Measurements from ENCODE around the gene PCDHGA1. TPM values are rescaled to one million over a fixed set of nuclear protein-coding genes. Genes with fewer than 3 reads are reported as not detected.

The PCDHGA1 gene
- total and polyA plus RNA-seq, 9 of the 15 experiments (the other 6 are each of a cell fraction or from before 2014, with no cell fraction given) = 0.05 to 0.26 (median 0.18) TPM; not detected in 2

- H3K27me3 ChIP-seq (ENCODE audit: control insufficient read depth in 2 of 2, insufficient read depth in 2 of 2, low read length in 2 of 2) = peaks cover 10 to 43% of the 10 kb centered on the region in 2 experiments; a peak in 3 of 5 replicates
- H3K4me2 ChIP-seq (ENCODE audit: insufficient read depth, low read length) = no peak overlapping the region
- BruUV-seq (replicated peaks) = no TSS peak
- ChIA-PET POLR2A (interaction anchor here (0.7 kb wide), 1 partner anchor 80 kb away, joined by 4 read pairs; no protein-coding TSS in a partner anchor), CTCF (ENCODE audit: low intra/inter-chr PET ratio) (no interaction called here)
- TF ChIP-seq E2F6 (IDR thresholded peaks at IDR 0.05; ENCODE audit: borderline replicate concordance in 1 of 2, extremely low read depth in 1 of 2, insufficient read depth in 1 of 2, insufficient read length in 1 of 2, low read depth in 1 of 2, low read length in 1 of 2, poor library complexity in 1 of 2, severe bottlenecking in 1 of 2) (peak in 1 of 2 experiments; percentile 9), SRSF3 (IDR thresholded peaks at IDR 0.05; ENCODE audit: insufficient read depth, low read length) (no peak)
- in situ Hi-C loops (cut with MboI) = no loop called here
- H3K79me2 ChIP-seq (ENCODE audit: control insufficient read depth, insufficient read depth, low read length) = no peaks in the 10 kb centered on the region
- H4K20me1 ChIP-seq (replicated peaks; ENCODE audit: control insufficient read depth, insufficient read depth, low read length) = no peaks in the 10 kb centered on the region
- no peaks in the 10 kb centered on the region; the same call in 1 of the 2 replicates for H3K9me3 ChIP-seq (replicated peaks; ENCODE audit: control insufficient read depth, insufficient read depth, low read depth, low read length)
- FAIRE-seq = no peak
- ATAC-seq = no peak
- no peak overlapping the region for H3K4me3 ChIP-seq
- WGBS (ENCODE audit: insufficient coverage, low coverage, missing lambda C conversion rate) = 9% methylated on average over 53 of the region's 53 CpGs
- H3K27ac ChIP-seq (ENCODE audit: extremely low read depth, low read depth, low read length) = no peak overlapping the region
- no peak overlapping the region for H3K9ac ChIP-seq (ENCODE audit: insufficient read depth in 1 of 2, low read depth in 2 of 2, low read length in 2 of 2)
- DNase-seq (ENCODE audit: extremely low read depth in 1 of 4, low spot score in 3 of 4) = no peak
- peaks cover 0 to 25% of the 10 kb centered on the region in 2 experiments; a peak in 2 of 5 replicates for H3K4me1 ChIP-seq (replicated peaks in 1 of 2; ENCODE audit: control insufficient read depth in 2 of 2, insufficient read depth in 2 of 2, low read length in 2 of 2)
- intact Hi-C loops (cut with micrococcal nuclease) = no loop called here
- H3K9me1 ChIP-seq (ENCODE audit: control insufficient read depth, insufficient read depth, low read length) = no peaks in the 10 kb centered on the region
- no peaks in the 10 kb centered on the region for H3K36me3 ChIP-seq (ENCODE audit: control insufficient read depth, insufficient read depth, low read length)
- H2AFZ ChIP-seq (ENCODE audit: low read depth, low read length) = no peak overlapping the region
Measured at GRCh38 chr5:141427783-141428426, 97.6 kb downstream of the PCDHGA1 start.

Data from K562 (cell line).